GM12875 (cell line): ENCODE data around the gene EFNA4.

Experiments
- H3K4me3 ChIP-seq: one replicate; pipeline ENCODE4 v1.5.1; 2011; ENCODE audit warnings: low read depth, low read length, control low read depth
- CTCF ChIP-seq: IDR thresholded peaks from 2 replicates; pipeline ENCODE4 v1.5.1; 2011; ENCODE audit warnings: low read depth, mild to moderate bottlenecking, control low read depth, inconsistent platforms, low read length, moderate library complexity, borderline replicate concordance; ENCODE audit not compliant: insufficient read depth

EFNA4 gene

GRCh38 chr1:155085504-155086127 is 22.1 kb downstream of the EFNA4 start:
- no peak for TF ChIP-seq CTCF
- H3K4me3 ChIP-seq, result peak overlapping the region; percentile 88

- no peak overlapping the region for H3K4me3 ChIP-seq
- peak; percentile 100 for TF ChIP-seq CTCF
These were observed 22.7 kb downstream of the EFNA4 start for GRCh38 chr1:155086128-155086741.

GRCh38 chr1:155086856-155087535 is 23.5 kb downstream of the EFNA4 start:
- no peak overlapping the region for H3K4me3 ChIP-seq
- no peak for TF ChIP-seq CTCF

GRCh38 chr1:155091071-155092051 is 27.8 kb downstream of the EFNA4 start:
- no peak overlapping the region for H3K4me3 ChIP-seq
- peak; percentile 98 for TF ChIP-seq CTCF

DNA sequence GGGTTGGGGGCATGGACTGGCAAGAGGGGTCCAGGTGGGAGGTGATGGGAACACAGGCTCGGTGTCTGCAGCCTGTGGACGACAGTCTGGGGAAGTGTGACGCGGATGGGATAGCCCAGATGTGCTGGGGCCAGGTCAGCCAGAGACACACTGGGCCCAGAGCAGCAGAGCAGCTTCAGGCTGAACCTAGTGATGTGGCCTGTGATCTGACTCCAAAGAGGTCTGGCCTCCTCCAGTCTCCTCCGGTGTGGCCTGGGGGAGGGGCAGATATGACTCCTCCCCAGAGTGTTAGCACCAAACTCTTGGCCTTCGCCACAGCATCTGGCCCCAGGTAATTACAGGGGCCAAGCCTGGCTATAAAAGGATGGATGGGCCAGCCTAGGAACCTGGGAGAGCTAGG is 28.6 kb downstream of the EFNA4 start:
- TF ChIP-seq CTCF, result no peak
- no peak overlapping the region for H3K4me3 ChIP-seq

DNA sequence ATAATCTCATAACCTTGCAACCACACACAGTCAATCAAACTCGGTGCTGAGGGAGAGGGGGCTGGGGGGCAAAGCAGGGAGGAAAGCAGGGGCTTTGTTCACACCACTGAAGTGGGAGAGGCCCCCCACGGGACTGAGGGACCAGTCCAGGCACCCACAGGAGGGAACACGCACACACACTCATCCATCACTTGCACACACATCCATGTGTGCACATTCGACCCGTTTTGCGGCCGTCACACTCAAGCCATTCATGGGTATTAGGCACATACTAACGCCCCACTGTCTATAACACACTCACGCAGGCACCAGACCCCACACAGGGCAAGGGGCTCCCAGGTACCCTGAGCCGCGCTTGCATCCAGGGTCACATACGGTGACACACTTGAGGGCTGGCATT is 29.1 kb downstream of the EFNA4 start:
- H3K4me3 ChIP-seq, result no peak overlapping the region
- no peak for TF ChIP-seq CTCF
